ENCODE data around the gene LANCL3. TPM values are rescaled to one million over a fixed set of nuclear protein-coding genes. Genes with fewer than 3 reads are reported as not detected.
"Not testable (repeated sequence)": the region's sequence is repeated elsewhere in the genome, so short reads cannot be mapped to it uniquely, and the experiment has no call there.

The LANCL3 gene
- polyA plus RNA-seq (ENCODE audit: insufficient read length in 4 of 4), result under 1 TPM; 0.14 to 0.22 (median 0.17) TPM

GRCh38 chrX:37571426-37572107 lies at the start of gene LANCL3:
LANCL3 (plus strand) TSS chrX:37571661; CDS start chrX:37571871, 210 bp downstream.
- DNase-seq (ENCODE audit: low read depth in 4 of 4, low spot score in 2 of 4), result not testable (repeated sequence)

- DNase-seq (ENCODE audit: low read depth in 4 of 4, low spot score in 2 of 4), result not testable (repeated sequence)
These were observed 47.8 kb upstream of the LANCL3 start for GRCh38 chrX:37523673-37524072.

GRCh38 chrX:37541991-37542390 lies 29.5 kb upstream of the LANCL3 start:
- no peak for DNase-seq (ENCODE audit: low read depth in 4 of 4, low spot score in 2 of 4)

- no peak for DNase-seq (ENCODE audit: low read depth in 4 of 4, low spot score in 2 of 4)
These were observed 28.7 kb upstream of the LANCL3 start for GRCh38 chrX:37542791-37543190.

GRCh38 chrX:37543324-37543723 lies 28.1 kb upstream of the LANCL3 start:
- DNase-seq (ENCODE audit: low read depth in 4 of 4, low spot score in 2 of 4), result no peak

- DNase-seq (ENCODE audit: low read depth in 4 of 4, low spot score in 2 of 4), result not testable (repeated sequence)
These were observed 26.9 kb upstream of the LANCL3 start for GRCh38 chrX:37544531-37544930.

- no peak for DNase-seq (ENCODE audit: low read depth in 4 of 4, low spot score in 2 of 4)
These were observed 26.4 kb upstream of the LANCL3 start for GRCh38 chrX:37545066-37545465.

GRCh38 chrX:37549619-37550018 lies 21.8 kb upstream of the LANCL3 start:
- not testable (repeated sequence) for DNase-seq (ENCODE audit: low read depth in 4 of 4, low spot score in 2 of 4)

GRCh38 chrX:37553476-37553875 lies 18.0 kb upstream of the LANCL3 start:
- DNase-seq (ENCODE audit: low read depth in 4 of 4, low spot score in 2 of 4), result no peak

GRCh38 chrX:37565254-37565653 lies 6.2 kb upstream of the LANCL3 start:
- DNase-seq (ENCODE audit: low read depth in 4 of 4, low spot score in 2 of 4), result not testable (repeated sequence)

GRCh38 chrX:37570349-37570748 lies 1.1 kb upstream of the LANCL3 start:
- not testable (repeated sequence) for DNase-seq (ENCODE audit: low read depth in 4 of 4, low spot score in 2 of 4)

GRCh38 chrX:37572108-37572587 lies 687 bp downstream of the LANCL3 start:
- DNase-seq (ENCODE audit: low read depth in 4 of 4, low spot score in 2 of 4), result not testable (repeated sequence)

- not testable (repeated sequence) for DNase-seq (ENCODE audit: low read depth in 4 of 4, low spot score in 2 of 4)
These were observed 1.7 kb downstream of the LANCL3 start for GRCh38 chrX:37573121-37573520.

GRCh38 chrX:37578045-37578444 lies 6.6 kb downstream of the LANCL3 start:
- no peak for DNase-seq (ENCODE audit: low read depth in 4 of 4, low spot score in 2 of 4)

GRCh38 chrX:37580080-37580479 lies 8.6 kb downstream of the LANCL3 start:
- DNase-seq (ENCODE audit: low read depth in 4 of 4, low spot score in 2 of 4), result no peak

- not testable (repeated sequence) for DNase-seq (ENCODE audit: low read depth in 4 of 4, low spot score in 2 of 4)
These were observed 15.9 kb downstream of the LANCL3 start for GRCh38 chrX:37587337-37587736.

- no peak for DNase-seq (ENCODE audit: low read depth in 4 of 4, low spot score in 2 of 4)
These were observed 18.6 kb downstream of the LANCL3 start for GRCh38 chrX:37590047-37590446.

- DNase-seq (ENCODE audit: low read depth in 4 of 4, low spot score in 2 of 4), result no peak
These were observed 23.4 kb downstream of the LANCL3 start for GRCh38 chrX:37594755-37595382.

- no peak for DNase-seq (ENCODE audit: low read depth in 4 of 4, low spot score in 2 of 4)
These were observed 28.3 kb downstream of the LANCL3 start for GRCh38 chrX:37599729-37600128.

- no peak for DNase-seq (ENCODE audit: low read depth in 4 of 4, low spot score in 2 of 4)
These were observed 32.5 kb downstream of the LANCL3 start for GRCh38 chrX:37603938-37604409.

- DNase-seq (ENCODE audit: low read depth in 4 of 4, low spot score in 2 of 4), result no peak
These were observed 35.8 kb downstream of the LANCL3 start for GRCh38 chrX:37607243-37607642.

GRCh38 chrX:37608156-37608555 lies 36.7 kb downstream of the LANCL3 start:
- DNase-seq (ENCODE audit: low read depth in 4 of 4, low spot score in 2 of 4), result no peak

Data from left renal cortex interstitium (tissue), 4 donors.